Osteocyte (in vitro differentiated cells): ENCODE measurements around the gene ABRAXAS1. TPM values are rescaled to one million over a fixed set of nuclear protein-coding genes. Genes with fewer than 3 reads are reported as not detected.

Experiments
- DNase-seq: peaks from one replicate; pipeline ENCODE4 v3.0.0; 2021; ENCODE audit warnings: mixed read lengths; ENCODE audit not compliant: unreplicated experiment; ENCODE audit errors: extremely low spot score
- H3K27ac Mint-ChIP-seq: one replicate; pipeline ENCODE4 v1.8.0; 2021; ENCODE audit warnings: mild to moderate bottlenecking, mixed read lengths; ENCODE audit not compliant: unreplicated experiment
- H3K27me3 Mint-ChIP-seq: one replicate; pipeline ENCODE4 v1.8.0; 2021; ENCODE audit warnings: mixed read lengths; ENCODE audit not compliant: unreplicated experiment
- H3K36me3 Mint-ChIP-seq: one replicate; pipeline ENCODE4 v1.8.0; 2021; ENCODE audit warnings: mixed read lengths; ENCODE audit not compliant: unreplicated experiment
- H3K4me1 Mint-ChIP-seq: one replicate; pipeline ENCODE4 v1.8.0; 2021; ENCODE audit warnings: mixed read lengths; ENCODE audit not compliant: unreplicated experiment
- H3K4me3 Mint-ChIP-seq: one replicate; pipeline ENCODE4 v1.8.0; 2021; ENCODE audit warnings: mild to moderate bottlenecking, moderate library complexity, mixed read lengths; ENCODE audit not compliant: unreplicated experiment
- H3K9me3 Mint-ChIP-seq: one replicate; pipeline ENCODE4 v1.8.0; 2021; ENCODE audit warnings: mixed read lengths; ENCODE audit not compliant: unreplicated experiment
- CTCF ChIP-seq: fragments of 200-600 bp; sonication (generic); IDR thresholded peaks from 2 replicates; pipeline ENCODE4 v1.5.0; 2021; ENCODE audit warnings: antibody characterized with exemption, mild to moderate bottlenecking, moderate library complexity
- total RNA-seq: library from RNA; stranded (reverse); gene quantifications from 2 replicates; pipeline ENCODE4 v1.2.1, GENCODE V29; 2021

The ABRAXAS1 gene
- total RNA-seq, 1 donor from 2014 or later: 18.4 TPM

GRCh38 chr4:83456184-83456501 is 28.8 kb downstream of the ABRAXAS1 start:
- Mint-ChIP-seq H3K4me3 (peak overlapping the region; percentile 99), H3K9me3 (no peaks in the 10 kb centered on the region), H3K27me3 (no peaks in the 10 kb centered on the region), H3K36me3 (peaks cover 16% of the 10 kb centered on the region), H3K4me1 (peaks cover 23% of the 10 kb centered on the region), H3K27ac (peak overlapping the region; percentile 100)
- DNase-seq: no peak
- no peak for TF ChIP-seq CTCF

GRCh38 chr4:83455281-83456183 is 29.4 kb downstream of the ABRAXAS1 start, which contains the start of the genes HELQ and MRPS18C:
Gene HELQ (minus strand): TSS chr4:83455823. CDS start chr4:83455693, 130 bp downstream.
Gene MRPS18C (plus strand): TSS chr4:83456058. CDS start chr4:83456078, 20 bp downstream.
- Mint-ChIP-seq H3K4me3 (peak within 1 kb of the TSS; percentile 99), H3K36me3 (peaks cover 16% of the 10 kb centered on the region), H3K4me1 (peaks cover 23% of the 10 kb centered on the region), H3K27me3 (no peaks in the 10 kb centered on the region), H3K9me3 (no peaks in the 10 kb centered on the region), H3K27ac (peak within 1 kb of the TSS; percentile 100)
- peak; percentile 54 for TF ChIP-seq CTCF
- DNase-seq: peak; percentile 97

- no peak for TF ChIP-seq CTCF
- Mint-ChIP-seq H3K27me3 (no peaks in the 10 kb centered on the region), H3K9me3 (no peaks in the 10 kb centered on the region), H3K4me1 (peaks cover 23% of the 10 kb centered on the region), H3K27ac (peak overlapping the region; percentile 100), H3K4me3 (peak overlapping the region; percentile 99), H3K36me3 (peaks cover 16% of the 10 kb centered on the region)
- DNase-seq: no peak
Measured at GRCh38 chr4:83454686-83455085, 30.2 kb downstream of the ABRAXAS1 start.

- TF ChIP-seq CTCF: no peak
- H3K27me3 Mint-ChIP-seq: no peaks in the 10 kb centered on the region
- no peak overlapping the region for H3K27ac Mint-ChIP-seq
- H3K4me1 Mint-ChIP-seq: peaks cover 2% of the 10 kb centered on the region
- no peaks in the 10 kb centered on the region for H3K9me3 Mint-ChIP-seq
- DNase-seq: no peak
- no peak overlapping the region for H3K4me3 Mint-ChIP-seq
- peaks cover 21% of the 10 kb centered on the region for H3K36me3 Mint-ChIP-seq
Measured at GRCh38 chr4:83449009-83449408, 35.9 kb downstream of the ABRAXAS1 start.

GRCh38 chr4:83440899-83441298 is 44.0 kb downstream of the ABRAXAS1 start:
- Mint-ChIP-seq H3K4me1 (no peaks in the 10 kb centered on the region), H3K36me3 (peaks cover 28% of the 10 kb centered on the region), H3K27me3 (no peaks in the 10 kb centered on the region), H3K9me3 (no peaks in the 10 kb centered on the region), H3K4me3 (no peak overlapping the region), H3K27ac (no peak overlapping the region)
- TF ChIP-seq CTCF: no peak
- no peak for DNase-seq
